EL (cell line): Measurements from ENCODE around the gene RALGAPB.
"Not testable (repeated sequence)": the region's sequence is repeated elsewhere in the genome, so short reads cannot be mapped to it uniquely, and the experiment has no call there.

ENCODE experiments used
- DNase-seq: peaks from one replicate; pipeline ENCODE4 v3.0.0-alpha.2; 2016

The RALGAPB gene

DNA sequence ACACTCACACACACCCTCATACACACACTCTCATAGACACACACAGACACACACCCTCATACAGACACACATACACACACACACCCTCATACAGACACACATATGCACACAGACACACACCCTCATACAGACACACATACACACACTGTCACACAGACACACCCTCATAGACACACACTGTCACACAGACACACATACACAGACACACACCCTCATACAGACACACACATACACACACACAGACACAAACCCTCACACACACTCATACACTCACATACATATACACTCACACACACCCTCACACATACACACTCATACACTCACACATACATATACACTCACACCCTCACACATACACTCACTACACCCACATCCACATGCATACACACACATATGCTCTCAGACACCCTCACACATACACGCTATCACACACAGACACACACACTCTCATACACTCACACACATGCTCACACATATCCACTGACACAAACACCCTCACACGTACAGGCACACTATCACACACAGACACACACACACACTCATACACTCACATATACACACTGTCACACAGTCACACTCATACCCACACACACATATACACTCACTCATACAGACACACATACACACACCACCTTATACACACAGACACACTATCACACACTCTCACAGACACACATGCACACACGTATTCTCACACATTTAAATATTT, 117.5 kb downstream of the RALGAPB start:
- DNase-seq, result no peak

DNA sequence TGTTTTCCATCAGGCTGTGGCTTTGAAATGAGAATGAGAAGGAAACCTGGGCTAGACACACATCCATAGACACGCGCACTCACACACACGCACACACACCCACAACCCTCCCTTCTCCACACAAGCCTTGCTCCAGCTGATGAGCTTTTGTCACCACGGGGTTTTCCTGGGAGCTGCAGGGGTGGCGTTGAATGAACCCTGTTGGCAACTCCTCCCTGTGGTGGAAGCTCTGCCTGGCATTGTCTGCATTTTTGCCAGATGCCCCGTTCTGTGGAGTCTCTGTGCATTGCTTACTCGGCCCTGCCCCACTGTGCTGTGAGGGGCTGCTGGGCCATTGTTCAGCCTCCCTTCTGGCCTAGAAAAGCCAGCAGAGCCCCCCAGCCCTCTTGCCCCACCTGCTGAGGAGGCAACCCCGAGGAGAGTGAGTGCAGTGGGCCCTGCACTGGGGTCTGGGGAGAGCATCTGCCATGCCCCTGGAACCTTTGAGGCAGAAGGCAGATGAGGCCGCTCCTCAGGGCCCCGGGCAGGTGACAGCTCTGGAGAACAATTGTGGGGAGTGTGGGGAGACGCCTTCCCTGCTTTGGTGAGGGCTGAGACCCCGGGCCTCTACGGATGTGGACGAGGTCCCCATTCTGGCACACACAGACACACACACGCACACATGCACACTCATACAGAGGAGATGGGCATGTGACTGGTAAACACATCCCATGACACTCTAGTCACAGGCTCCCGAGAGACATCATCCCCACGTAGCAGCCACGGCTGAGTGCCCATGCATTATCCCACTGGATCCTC, 118.2 kb downstream of the RALGAPB start:
- no peak for DNase-seq

GRCh38 chr20:38591474-38592410, 119.1 kb downstream of the RALGAPB start:
- DNase-seq, result no peak

DNA sequence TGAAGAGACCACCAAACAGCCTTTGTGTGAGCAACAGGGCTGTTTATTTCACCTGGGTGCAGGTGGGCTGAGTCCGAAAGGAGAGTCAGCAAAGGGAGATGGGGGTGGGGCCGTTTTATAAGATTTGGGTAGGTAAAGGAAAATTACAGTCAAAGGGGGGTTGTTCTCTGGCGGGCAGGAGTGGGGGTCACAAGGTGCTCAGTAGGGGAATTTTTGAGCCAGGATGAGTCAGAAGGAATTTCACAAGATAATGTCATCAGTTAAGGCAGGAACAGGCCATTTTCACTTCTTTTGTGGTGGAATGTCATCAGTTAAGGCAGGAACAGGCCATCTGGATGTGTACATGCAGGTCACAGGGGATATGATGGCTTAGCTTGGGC, 119.8 kb downstream of the RALGAPB start:
- DNase-seq, result peak; percentile 51

DNA sequence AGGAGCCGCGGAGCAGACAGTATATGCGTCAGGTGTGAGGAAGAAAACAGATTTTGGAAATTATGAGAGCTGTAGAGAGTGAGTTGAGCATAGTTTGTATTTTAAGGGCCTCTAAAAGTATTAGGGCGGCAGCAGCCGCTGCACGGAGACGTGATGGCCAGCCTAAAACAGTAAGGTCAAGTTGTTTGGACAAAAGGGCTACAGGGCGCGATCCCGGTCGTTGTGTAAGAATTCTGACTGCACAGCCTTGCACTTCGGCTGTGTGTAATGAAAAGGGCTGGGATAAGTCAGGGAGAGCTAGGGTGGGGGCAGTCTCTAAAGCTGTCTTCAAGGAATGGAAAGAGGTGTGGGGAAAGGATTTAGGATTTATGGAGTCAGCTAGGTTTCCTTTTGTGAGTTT, 121.6 kb downstream of the RALGAPB start:
- DNase-seq, result not testable (repeated sequence)

DNA sequence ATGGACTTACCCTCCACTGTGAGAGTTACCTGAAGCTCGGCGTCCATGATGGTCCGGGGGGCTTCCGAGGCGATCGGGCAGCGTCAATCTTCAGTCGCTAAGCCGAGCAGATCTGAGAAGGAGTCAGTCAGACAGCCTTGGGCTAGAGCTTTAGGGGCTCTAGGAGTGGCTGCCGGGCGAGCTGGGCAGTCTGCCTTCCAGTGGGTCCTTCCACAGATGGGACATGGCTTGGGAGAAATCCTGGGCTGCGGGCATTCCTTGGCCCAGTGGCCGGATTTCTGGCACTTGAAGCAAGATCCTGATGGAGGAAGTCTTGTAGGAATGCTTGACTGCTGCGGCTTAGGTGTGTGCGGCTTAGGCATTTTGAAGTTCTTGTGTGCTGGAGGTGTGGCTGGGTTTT, 123.2 kb downstream of the RALGAPB start:
- not testable (repeated sequence) for DNase-seq

DNA sequence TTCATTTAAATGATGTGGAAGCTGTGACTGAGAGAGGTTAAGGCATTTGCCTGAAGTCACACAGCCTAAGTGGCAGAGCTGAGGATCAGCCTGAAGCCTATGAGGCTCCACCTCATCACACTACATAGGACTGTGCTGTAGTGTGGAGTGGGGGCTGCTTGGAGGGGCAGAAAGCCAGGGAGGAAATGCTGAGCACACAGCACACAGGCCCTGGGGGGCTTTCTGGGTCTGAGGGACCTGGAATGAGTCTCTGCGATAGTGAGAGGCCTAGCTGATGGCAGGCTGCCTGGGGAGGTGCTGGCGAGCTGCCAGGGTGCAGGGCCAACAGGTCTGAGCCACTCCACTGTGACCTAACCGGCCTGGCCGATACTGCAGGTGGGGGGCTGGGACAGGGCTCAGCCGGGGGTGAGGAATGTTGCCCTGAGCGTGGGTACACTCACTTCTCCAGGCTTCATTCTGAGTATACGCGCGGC, 126.8 kb downstream of the RALGAPB start:
- peak; percentile 32 for DNase-seq

GRCh38 chr20:38600057-38600456, 127.4 kb downstream of the RALGAPB start:
- DNase-seq, result no peak

GRCh38 chr20:38601216-38602184, 128.9 kb downstream of the RALGAPB start, which contains the start of gene ARHGAP40:
Gene ARHGAP40, plus strand, starts transcription at chr20:38601809.
- DNase-seq, result peak; percentile 47

DNA sequence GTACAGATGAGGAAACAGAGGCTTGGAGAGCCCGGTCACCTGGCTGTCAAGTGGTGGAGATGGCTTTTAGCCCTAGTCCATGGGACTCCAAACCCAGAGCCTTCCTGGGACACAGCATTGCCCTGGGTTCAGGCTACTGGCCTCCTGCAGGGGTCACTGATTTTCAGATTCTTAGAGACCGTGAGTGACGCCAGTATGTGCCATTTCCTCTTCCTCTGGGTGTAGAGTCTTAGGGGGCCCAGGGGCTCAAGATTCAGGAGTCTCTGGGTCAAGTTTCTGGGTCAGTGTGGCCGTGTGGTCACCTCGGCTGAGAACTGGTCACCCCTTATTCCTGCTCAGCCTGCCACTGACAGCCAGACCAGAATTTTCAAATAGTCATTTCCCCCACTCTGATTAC, 129.5 kb downstream of the RALGAPB start:
- DNase-seq, result no peak

GRCh38 chr20:38603286-38603685, 130.6 kb downstream of the RALGAPB start:
- DNase-seq, result no peak

DNA sequence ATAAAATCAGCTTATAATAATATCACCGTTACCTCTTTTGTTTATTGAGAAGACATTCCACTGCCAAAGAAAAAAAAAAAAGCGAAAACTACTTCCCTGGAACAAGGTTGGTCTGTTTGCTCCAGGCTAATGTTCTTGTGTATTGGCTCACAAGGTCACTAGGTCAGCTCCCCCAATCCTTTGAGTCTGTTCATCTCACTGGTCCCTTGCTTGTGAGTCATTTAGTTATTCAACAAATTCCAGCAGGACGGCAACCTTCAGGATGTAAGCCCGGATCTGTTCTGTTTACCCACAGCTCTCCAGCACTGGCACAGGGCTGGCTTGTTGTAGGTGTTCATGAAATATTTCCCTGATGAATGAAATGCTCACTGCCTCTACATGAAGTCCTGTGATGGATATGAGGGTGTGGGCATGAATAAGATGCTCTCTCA, 132.2 kb downstream of the RALGAPB start:
- peak; percentile 84 for DNase-seq

DNA sequence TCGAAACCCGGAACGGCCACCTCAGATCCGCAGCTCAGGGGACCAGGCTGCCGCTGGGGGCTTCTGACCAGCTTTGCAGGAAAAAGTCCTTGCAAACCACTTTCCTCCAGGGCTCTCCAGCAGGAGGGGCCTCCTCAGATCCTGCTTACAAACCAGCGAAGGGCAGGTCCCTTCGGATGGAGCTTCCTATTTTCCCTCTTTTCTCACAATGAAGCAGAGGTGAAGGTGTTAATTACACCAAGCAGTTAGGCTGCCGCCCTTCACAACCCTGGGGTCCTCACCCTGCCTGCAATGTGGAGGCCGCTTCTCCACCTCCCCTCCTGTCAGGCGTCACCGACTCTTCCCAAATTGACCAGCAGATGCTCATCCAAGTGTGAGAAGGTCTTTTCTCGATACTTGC, 134.7 kb downstream of the RALGAPB start:
- DNase-seq, result no peak

DNA sequence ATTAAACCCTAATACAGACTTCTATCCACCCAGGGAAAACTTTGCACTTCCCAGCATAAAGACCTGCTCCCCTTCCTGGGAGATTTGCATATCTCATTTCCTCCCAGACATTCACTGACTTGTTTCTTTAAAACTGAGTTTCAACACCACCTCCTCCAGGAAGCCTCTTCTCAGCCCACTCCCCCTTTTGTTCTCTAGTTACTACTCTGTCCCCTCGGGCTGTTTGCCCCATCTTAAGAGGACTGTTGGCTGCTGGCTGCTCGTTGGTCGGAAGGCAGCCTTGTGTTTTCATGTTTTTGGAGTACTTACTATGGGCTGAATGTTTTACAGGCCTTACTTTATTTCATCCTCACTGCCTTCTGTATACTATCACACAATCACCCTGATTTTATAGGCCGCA, 135.5 kb downstream of the RALGAPB start:
- DNase-seq, result no peak

DNA sequence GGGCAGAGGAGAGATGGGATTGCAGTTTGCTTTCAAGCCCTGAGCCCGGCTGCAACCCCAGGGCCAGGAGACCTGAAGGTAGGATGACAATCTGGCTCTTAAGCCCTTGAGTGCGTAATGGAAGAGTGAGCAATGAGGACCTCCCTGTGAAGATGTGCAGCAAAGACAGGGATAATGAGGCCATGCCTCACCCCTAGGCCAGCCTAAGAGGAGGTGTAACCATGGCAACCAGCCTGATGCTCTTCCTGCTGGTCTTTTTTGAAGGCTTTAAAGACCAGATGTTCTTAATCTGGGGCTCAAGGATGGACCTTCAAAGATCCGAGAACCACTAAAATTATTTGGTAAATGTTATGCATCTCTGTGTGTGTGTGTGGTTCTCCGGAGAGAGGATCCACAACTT, 137.2 kb downstream of the RALGAPB start:
- no peak for DNase-seq

GRCh38 chr20:38610521-38610920, 137.9 kb downstream of the RALGAPB start:
- peak; percentile 69 for DNase-seq

GRCh38 chr20:38612751-38613515, 140.3 kb downstream of the RALGAPB start:
- DNase-seq, result no peak

DNA sequence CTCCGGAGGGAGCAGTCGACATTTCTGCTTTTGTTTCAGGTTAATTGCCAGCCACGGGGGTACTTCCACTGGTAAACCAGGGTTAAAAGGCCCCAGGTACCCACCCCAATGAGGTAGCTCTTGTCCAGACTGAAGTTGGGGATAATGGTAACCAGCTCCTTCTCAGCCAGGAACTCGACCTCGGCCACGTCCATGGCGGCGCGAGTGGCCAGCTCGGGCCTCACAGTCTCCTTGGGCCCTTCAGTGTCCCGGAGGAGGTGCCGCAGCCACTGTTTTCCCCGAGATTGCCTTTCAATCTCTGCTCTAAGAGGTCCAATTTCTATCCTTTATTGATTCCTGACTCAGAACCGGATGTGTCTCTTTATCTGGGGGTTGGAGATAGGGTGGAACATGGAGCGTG, 142.6 kb downstream of the RALGAPB start:
- no peak for DNase-seq

DNA sequence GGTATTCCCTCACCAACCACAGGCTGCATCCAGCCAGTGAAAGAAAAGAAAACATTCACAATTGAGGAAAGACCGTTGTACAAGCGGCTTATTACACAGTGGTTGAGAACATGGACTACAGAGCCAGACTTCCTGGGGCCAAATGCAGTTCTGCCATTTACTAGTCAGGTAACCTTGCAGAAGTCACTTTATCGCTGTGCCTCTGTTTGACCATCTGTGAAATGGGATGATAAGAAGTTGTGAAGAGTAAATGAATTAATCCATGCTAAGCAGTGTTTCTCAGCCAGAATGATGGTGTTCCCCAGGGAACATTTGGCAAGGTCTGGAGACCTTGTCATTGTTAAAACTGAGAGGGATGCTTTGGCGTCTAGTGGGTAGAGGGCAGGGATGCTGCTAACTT, 143.8 kb downstream of the RALGAPB start:
- no peak for DNase-seq

DNA sequence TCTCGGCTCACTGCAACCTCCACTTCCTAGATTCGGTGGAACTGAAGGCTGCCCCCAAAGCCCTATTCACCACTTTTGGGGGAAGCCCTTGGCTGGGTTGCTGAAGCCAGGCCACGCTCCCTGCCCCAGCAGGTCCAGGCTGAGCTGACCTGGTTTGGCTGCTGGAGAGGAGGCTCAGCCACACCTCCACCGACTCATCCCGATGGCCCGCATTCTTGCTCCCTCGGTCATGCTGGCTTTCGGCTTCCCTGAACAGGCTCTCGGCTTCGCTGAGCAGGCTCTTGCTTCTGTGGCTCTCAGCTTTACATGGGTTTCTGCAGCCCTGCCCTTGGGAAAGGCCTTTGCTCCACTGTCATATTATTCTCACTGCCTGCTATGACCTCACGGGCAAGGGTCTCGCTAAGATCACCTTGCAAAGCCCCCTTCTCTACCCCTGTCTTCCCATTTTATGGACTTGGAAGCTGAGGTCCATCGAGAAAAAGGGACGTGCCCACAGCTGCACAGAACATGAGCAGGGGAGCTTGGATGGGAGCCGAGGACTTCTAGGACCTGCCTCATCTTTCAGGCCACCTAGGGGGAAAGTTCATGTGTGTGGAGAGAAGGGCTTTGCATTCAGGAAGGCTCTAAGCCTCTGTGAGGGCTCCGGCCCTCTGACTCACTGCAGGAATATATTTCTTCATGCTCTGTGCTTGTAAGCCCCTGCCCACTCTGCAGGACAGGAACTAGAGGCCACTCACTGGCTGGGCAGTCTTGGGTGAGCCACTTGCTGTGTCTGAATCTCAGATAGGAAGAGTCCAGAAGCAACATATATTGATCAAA, 144.6 kb downstream of the RALGAPB start:
- peak; percentile 77 for DNase-seq
